Muscle layer of colon (tissue), 2 donors: ENCODE data around the gene C1orf159.
A peak's percentile ranks its signal among the peaks of the same experiment; 100 is the strongest.

ENCODE experiments used
- H3K27ac ChIP-seq: one replicate; pipeline ENCODE4 v1.7.0; 2013; ENCODE audit warnings: low read depth, mild to moderate bottlenecking, low read length, moderate library complexity
- H3K27me3 ChIP-seq, 2 donors: one replicate each; pipeline ENCODE4 v1.7.0; 2013; ENCODE audit warnings: low read length in 2 of 2, mild to moderate bottlenecking in 2 of 2; ENCODE audit not compliant: insufficient read depth in 2 of 2, control insufficient read depth in 1 of 2
- H3K36me3 ChIP-seq: one replicate; pipeline ENCODE4 v1.7.0; 2013; ENCODE audit warnings: mild to moderate bottlenecking, low read length; ENCODE audit not compliant: insufficient read depth
- H3K4me1 ChIP-seq: one replicate; pipeline ENCODE4 v1.7.0; 2013; ENCODE audit warnings: mild to moderate bottlenecking, low read length; ENCODE audit not compliant: insufficient read depth
- H3K4me3 ChIP-seq, 2 donors: one replicate each; pipeline ENCODE4 v1.7.0; 2013; ENCODE audit warnings: low read length in 2 of 2, low read depth in 1 of 2, mild to moderate bottlenecking in 1 of 2, moderate library complexity in 1 of 2
- H3K9ac ChIP-seq: one replicate; pipeline ENCODE4 v1.7.0; 2013; ENCODE audit warnings: low read length
- H3K9me3 ChIP-seq: one replicate; pipeline ENCODE4 v1.7.0; 2013; ENCODE audit warnings: mild to moderate bottlenecking, low read length
- donor health status: abdominal sarcoma.
- donor health status: Adenocarcinoma of cecum.

Gene C1orf159

GRCh38 chr1:1046767-1047166, 69.1 kb downstream of the C1orf159 start:
- no peaks in the 10 kb centered on the region for H3K4me1 ChIP-seq
- H3K4me3 ChIP-seq, result no peak overlapping the region
- no peak overlapping the region for H3K27ac ChIP-seq
- H3K27me3 ChIP-seq, result no peaks in the 10 kb centered on the region
- H3K9me3 ChIP-seq, result no peaks in the 10 kb centered on the region
- H3K9ac ChIP-seq, result no peak overlapping the region
- no peaks in the 10 kb centered on the region for H3K36me3 ChIP-seq

GRCh38 chr1:1046243-1046642, 69.6 kb downstream of the C1orf159 start:
- Histone ChIP-seq H3K9me3 (no peaks in the 10 kb centered on the region), H3K9ac (no peak overlapping the region), H3K27me3 (no peaks in the 10 kb centered on the region), H3K27ac (no peak overlapping the region), H3K4me1 (no peaks in the 10 kb centered on the region), H3K4me3 (no peak overlapping the region), H3K36me3 (no peaks in the 10 kb centered on the region)

DNA sequence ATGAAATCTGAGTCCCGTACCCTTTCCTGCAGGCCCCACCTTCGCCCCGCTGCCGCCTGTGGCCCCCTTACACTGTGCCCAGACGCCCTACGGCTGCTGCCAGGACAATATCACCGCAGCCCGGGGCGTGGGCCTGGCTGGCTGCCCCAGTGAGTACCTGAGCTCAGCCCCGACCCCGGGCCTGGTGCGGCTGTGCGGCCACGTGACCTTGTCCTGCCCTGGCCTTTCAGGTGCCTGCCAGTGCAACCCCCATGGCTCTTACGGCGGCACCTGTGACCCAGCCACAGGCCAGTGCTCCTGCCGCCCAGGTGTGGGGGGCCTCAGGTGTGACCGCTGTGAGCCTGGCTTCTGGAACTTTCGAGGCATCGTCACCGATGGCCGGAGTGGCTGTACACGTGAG, 70.8 kb downstream of the C1orf159 start:
- H3K9me3 ChIP-seq, result no peaks in the 10 kb centered on the region
- H3K4me3 ChIP-seq, result no peak overlapping the region
- H3K36me3 ChIP-seq, result no peaks in the 10 kb centered on the region
- no peak overlapping the region for H3K27ac ChIP-seq
- peaks cover 0 to 2% of the 10 kb centered on the region in 2 donors for H3K27me3 ChIP-seq
- H3K4me1 ChIP-seq, result peaks cover under 1% of the 10 kb centered on the region
- H3K9ac ChIP-seq, result no peak overlapping the region

- H3K4me1 ChIP-seq, result peaks cover 6% of the 10 kb centered on the region
- H3K36me3 ChIP-seq, result no peaks in the 10 kb centered on the region
- peaks cover 0 to 7% of the 10 kb centered on the region in 2 donors for H3K27me3 ChIP-seq
- H3K4me3 ChIP-seq, result no peak overlapping the region
- H3K27ac ChIP-seq, result no peak overlapping the region
- no peaks in the 10 kb centered on the region for H3K9me3 ChIP-seq
- no peak overlapping the region for H3K9ac ChIP-seq
These were observed 71.3 kb downstream of the C1orf159 start for GRCh38 chr1:1044455-1045078.

DNA sequence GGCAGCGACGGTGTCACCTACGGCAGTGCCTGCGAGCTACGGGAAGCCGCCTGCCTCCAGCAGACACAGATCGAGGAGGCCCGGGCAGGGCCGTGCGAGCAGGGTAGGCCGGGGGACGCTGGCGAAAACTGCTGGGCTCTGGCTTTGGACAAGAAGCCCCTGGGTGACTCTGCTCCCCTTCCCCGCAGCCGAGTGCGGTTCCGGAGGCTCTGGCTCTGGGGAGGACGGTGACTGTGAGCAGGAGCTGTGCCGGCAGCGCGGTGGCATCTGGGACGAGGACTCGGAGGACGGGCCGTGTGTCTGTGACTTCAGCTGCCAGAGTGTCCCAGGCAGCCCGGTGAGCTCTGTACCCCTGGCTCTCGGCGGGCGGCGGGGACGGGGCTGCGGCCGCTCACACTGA, 72.0 kb downstream of the C1orf159 start:
- Histone ChIP-seq H3K4me1 (peaks cover 6% of the 10 kb centered on the region), H3K36me3 (no peaks in the 10 kb centered on the region), H3K27me3 (peaks cover 0 to 7% of the 10 kb centered on the region in 2 donors), H3K9me3 (no peaks in the 10 kb centered on the region), H3K4me3 (no peak overlapping the region), H3K27ac (no peak overlapping the region), H3K9ac (no peak overlapping the region)

DNA sequence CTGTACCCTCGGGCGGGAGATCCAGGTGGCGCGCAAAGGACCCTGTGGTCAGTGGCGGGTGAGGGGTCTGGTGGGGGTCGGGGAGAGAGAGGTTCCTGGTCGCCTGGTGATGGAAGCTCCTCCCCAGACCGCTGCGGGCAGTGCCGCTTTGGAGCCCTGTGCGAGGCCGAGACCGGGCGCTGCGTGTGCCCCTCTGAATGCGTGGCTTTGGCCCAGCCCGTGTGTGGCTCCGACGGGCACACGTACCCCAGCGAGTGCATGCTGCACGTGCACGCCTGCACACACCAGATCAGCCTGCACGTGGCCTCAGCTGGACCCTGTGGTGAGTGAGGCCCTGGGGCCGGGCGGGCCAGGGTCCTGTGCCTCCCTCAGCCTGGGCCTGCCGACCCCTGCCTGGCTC, 72.5 kb downstream of the C1orf159 start:
- peaks cover 0 to 7% of the 10 kb centered on the region in 2 donors for H3K27me3 ChIP-seq
- H3K27ac ChIP-seq, result no peak overlapping the region
- H3K4me3 ChIP-seq, result no peak overlapping the region
- H3K9ac ChIP-seq, result no peak overlapping the region
- no peaks in the 10 kb centered on the region for H3K9me3 ChIP-seq
- H3K36me3 ChIP-seq, result no peaks in the 10 kb centered on the region
- H3K4me1 ChIP-seq, result peaks cover 6% of the 10 kb centered on the region

GRCh38 chr1:1042835-1043234, 73.1 kb downstream of the C1orf159 start:
- Histone ChIP-seq H3K4me1 (peaks cover 6% of the 10 kb centered on the region), H3K9ac (no peak overlapping the region), H3K9me3 (no peaks in the 10 kb centered on the region), H3K36me3 (no peaks in the 10 kb centered on the region), H3K27me3 (peaks cover 0 to 8% of the 10 kb centered on the region in 2 donors), H3K4me3 (no peak overlapping the region), H3K27ac (no peak overlapping the region)

- Histone ChIP-seq H3K9me3 (no peaks in the 10 kb centered on the region), H3K27ac (no peak overlapping the region), H3K36me3 (no peaks in the 10 kb centered on the region), H3K27me3 (peaks cover 0 to 17% of the 10 kb centered on the region in 2 donors), H3K4me3 (no peak overlapping the region), H3K4me1 (peaks cover 6% of the 10 kb centered on the region), H3K9ac (no peak overlapping the region)
These were observed 74.0 kb downstream of the C1orf159 start for GRCh38 chr1:1041873-1042272.

GRCh38 chr1:1041092-1041523, 74.8 kb downstream of the C1orf159 start:
- H3K9me3 ChIP-seq, result no peaks in the 10 kb centered on the region
- no peak overlapping the region for H3K4me3 ChIP-seq
- no peaks in the 10 kb centered on the region for H3K36me3 ChIP-seq

GRCh38 chr1:1040004-1040991, 75.6 kb downstream of the C1orf159 start:
- Histone ChIP-seq H3K9me3 (no peaks in the 10 kb centered on the region), H3K36me3 (no peaks in the 10 kb centered on the region), H3K9ac (no peak overlapping the region), H3K27me3 (peaks cover 0 to 20% of the 10 kb centered on the region in 2 donors), H3K27ac (no peak overlapping the region), H3K4me1 (peaks cover 6% of the 10 kb centered on the region), H3K4me3 (peak overlapping the region; percentile 27 to 64)

More at GRCh38 chr1:1041092-1041523, 74.8 kb downstream of the C1orf159 start:
- no peak overlapping the region for H3K27ac ChIP-seq
- no peak overlapping the region for H3K9ac ChIP-seq
- H3K27me3 ChIP-seq, result peaks cover 0 to 20% of the 10 kb centered on the region in 2 donors
- H3K4me1 ChIP-seq, result peaks cover 6% of the 10 kb centered on the region

- no peaks in the 10 kb centered on the region for H3K36me3 ChIP-seq
- no peak overlapping the region for H3K27ac ChIP-seq
- H3K4me1 ChIP-seq, result peaks cover 6% of the 10 kb centered on the region
- no peak overlapping the region for H3K9ac ChIP-seq
- H3K27me3 ChIP-seq, result peaks cover 0 to 26% of the 10 kb centered on the region in 2 donors
- H3K4me3 ChIP-seq, result no peak overlapping the region
- no peaks in the 10 kb centered on the region for H3K9me3 ChIP-seq
These were observed 76.6 kb downstream of the C1orf159 start for GRCh38 chr1:1039145-1039910.
